GM23338 (cell line): Measurements from ENCODE around the gene DNAAF8. TPM values are rescaled to one million over a fixed set of nuclear protein-coding genes. Genes with fewer than 3 reads are reported as not detected.

Source experiments
- ATAC-seq: fragments of 200-7000 bp; cut with Tn5 transposase; 3 replicates; pipeline ENCODE4 v1.9.1; 2020
- DNase-seq: peaks from one replicate; pipeline ENCODE4 v3.0.0-alpha.2; 2015; ENCODE audit warnings: low spot score
- H2AFZ ChIP-seq: fragments of 200-600 bp; sonication (generic); 2 replicates; pipeline ENCODE4 v1.8.0; 2016; ENCODE audit warnings: antibody characterized with exemption, mild to moderate bottlenecking, moderate library complexity
- H3F3A ChIP-seq: fragments of 200-600 bp; sonication (generic); replicated peaks from 2 replicates; pipeline ENCODE4 v1.8.0; 2017; ENCODE audit warnings: antibody characterized with exemption, mixed run types, low read depth
- H3K27ac ChIP-seq: fragments of 200-600 bp; sonication (generic); 2 replicates; pipeline ENCODE4 v1.6.1; 2016; ENCODE audit warnings: low read depth
- H3K27me3 ChIP-seq: fragments of 200-600 bp; sonication (generic); 2 replicates; pipeline ENCODE4 v1.8.0; 2016; ENCODE audit warnings: mild to moderate bottlenecking, mixed run types, moderate library complexity; ENCODE audit not compliant: insufficient read depth
- H3K36me3 ChIP-seq: fragments of 200-600 bp; sonication (generic); 2 replicates; pipeline ENCODE4 v1.8.0; 2016; ENCODE audit warnings: mild to moderate bottlenecking; ENCODE audit not compliant: insufficient read depth
- H3K4me1 ChIP-seq: fragments of 200-600 bp; sonication (generic); 2 replicates; pipeline ENCODE4 v1.8.0; 2016; ENCODE audit warnings: mild to moderate bottlenecking, moderate library complexity; ENCODE audit not compliant: insufficient read depth
- H3K4me2 ChIP-seq: fragments of 200-600 bp; sonication (generic); 2 replicates; pipeline ENCODE4 v1.7.1; 2017; ENCODE audit warnings: mixed run types
- H3K4me3 ChIP-seq: fragments of 200-600 bp; sonication (generic); 2 replicates; pipeline ENCODE4 v1.6.1; 2016; ENCODE audit warnings: mixed run types
- H3K79me2 ChIP-seq: fragments of 200-600 bp; sonication (generic); replicated peaks from 2 replicates; pipeline ENCODE4 v1.8.0; 2017; ENCODE audit warnings: mild to moderate bottlenecking; ENCODE audit not compliant: insufficient read depth
- H3K9me2 ChIP-seq: fragments of 200-600 bp; sonication (generic); 2 replicates; pipeline ENCODE4 v1.8.0; 2017; ENCODE audit not compliant: insufficient read depth
- H4K20me1 ChIP-seq: fragments of 200-600 bp; sonication (generic); replicated peaks from 2 replicates; pipeline ENCODE4 v1.8.0; 2017; ENCODE audit warnings: mild to moderate bottlenecking; ENCODE audit not compliant: insufficient read depth
- H3K27ac Mint-ChIP-seq: 2 replicates; pipeline ENCODE4 v1.8.0; 2020; ENCODE audit warnings: inconsistent platforms, mild to moderate bottlenecking, moderate library complexity, mixed read lengths
- H3K27me3 Mint-ChIP-seq: 3 replicates; pipeline ENCODE4 v1.8.0; 2022; ENCODE audit warnings: low read depth, mild to moderate bottlenecking, moderate library complexity, mixed read lengths, inconsistent platforms; ENCODE audit not compliant: insufficient read depth, poor library complexity
- H3K36me3 Mint-ChIP-seq: 3 replicates; pipeline ENCODE4 v1.8.0; 2021; ENCODE audit warnings: low read depth, mild to moderate bottlenecking, inconsistent platforms, moderate library complexity, mixed read lengths
- H3K4me1 Mint-ChIP-seq: 3 replicates; pipeline ENCODE4 v1.8.0; 2020; ENCODE audit warnings: mild to moderate bottlenecking, inconsistent platforms, mixed read lengths
- H3K4me3 Mint-ChIP-seq: 3 replicates; pipeline ENCODE4 v1.8.0; 2021; ENCODE audit warnings: moderate library complexity, mild to moderate bottlenecking, inconsistent platforms, mixed read lengths
- H3K9me3 Mint-ChIP-seq: 3 replicates; pipeline ENCODE4 v1.8.0; 2020; ENCODE audit warnings: moderate library complexity, mild to moderate bottlenecking, inconsistent platforms, mixed read lengths
- EZH2 ChIP-seq: fragments of 200-600 bp; sonication (generic); IDR thresholded peaks from one replicate; pipeline ENCODE4 v1.8.0; 2017; ENCODE audit warnings: antibody characterized with exemption, mild to moderate bottlenecking, low read depth; ENCODE audit not compliant: unreplicated experiment
- EZH2phosphoT487 ChIP-seq: fragments of 200-600 bp; sonication (generic); IDR thresholded peaks from one replicate; pipeline ENCODE4 v1.8.1; 2018; ENCODE audit warnings: antibody characterized with exemption; ENCODE audit not compliant: unreplicated experiment
- JUNB ChIP-seq: IDR thresholded peaks from one replicate; pipeline ENCODE4 v1.6.1; 2016; ENCODE audit warnings: antibody characterized with exemption; ENCODE audit not compliant: unreplicated experiment
- POLR2AphosphoS5 ChIP-seq: IDR thresholded peaks from 2 replicates; pipeline ENCODE4 v1.6.1; 2016; ENCODE audit warnings: antibody characterized with exemption, low read depth
- ZNF114 ChIP-seq: fragments of 250-450 bp; sonication (Bioruptor Pico); IDR thresholded peaks from 2 replicates; pipeline ENCODE4 v1.5.0; 2020; ENCODE audit warnings: mild to moderate bottlenecking, moderate library complexity
- ZNF331 ChIP-seq: fragments of 250-450 bp; sonication (Bioruptor Pico); IDR thresholded peaks from 2 replicates; pipeline ENCODE4 v1.5.0; 2020; ENCODE audit warnings: low read depth, mild to moderate bottlenecking, moderate library complexity
- polyA plus RNA-seq: library from polyadenylated mRNA; unstranded; fragments of >200 nt; fragmentation: Nextera tagmentation; extraction: Ambion mirVana; gene quantifications from 2 replicates; pipeline ENCODE4 v1.2.1, GENCODE V29; 2016
- total RNA-seq: library from RNA; depleted of rRNA; stranded (reverse); fragments of >200 nt; shearing (Covaris generic); gene quantifications from 2 replicates; pipeline ENCODE4 v1.2.3, GENCODE V29; 2014
- TF ChIP-seq, protein P1 (sequence below): fragments of 250-450 bp; sonication (Bioruptor Pico); IDR thresholded peaks from 2 replicates; pipeline ENCODE4 v1.5.0; 2020; ENCODE audit warnings: mild to moderate bottlenecking, moderate library complexity
- TF ChIP-seq, protein P2 (sequence below): IDR thresholded peaks from 2 replicates; pipeline ENCODE4 v1.6.1; 2016; ENCODE audit warnings: antibody characterized with exemption
- TF ChIP-seq, protein P3 (sequence below), 2 experiments: fragments of 200-600 bp in 1 of 2; sonication (generic) in 1 of 2; conservative IDR thresholded peaks; 2 replicates each; pipeline versions ENCODE4 v1.5.1 to v1.6.1; 2016 to 2017; ENCODE audit warnings: antibody characterized with exemption in 2 of 2, low read depth in 2 of 2, mild to moderate bottlenecking in 2 of 2, moderate library complexity in 1 of 2
- TF ChIP-seq, protein P4 (sequence below): IDR thresholded peaks from one replicate; pipeline ENCODE4 v1.6.1; 2018; ENCODE audit warnings: antibody characterized with exemption; ENCODE audit not compliant: unreplicated experiment

The DNAAF8 gene
- total and polyA plus RNA-seq, 2 experiments from 2014 or later: 0.34 to 1.3 TPM

DNA sequence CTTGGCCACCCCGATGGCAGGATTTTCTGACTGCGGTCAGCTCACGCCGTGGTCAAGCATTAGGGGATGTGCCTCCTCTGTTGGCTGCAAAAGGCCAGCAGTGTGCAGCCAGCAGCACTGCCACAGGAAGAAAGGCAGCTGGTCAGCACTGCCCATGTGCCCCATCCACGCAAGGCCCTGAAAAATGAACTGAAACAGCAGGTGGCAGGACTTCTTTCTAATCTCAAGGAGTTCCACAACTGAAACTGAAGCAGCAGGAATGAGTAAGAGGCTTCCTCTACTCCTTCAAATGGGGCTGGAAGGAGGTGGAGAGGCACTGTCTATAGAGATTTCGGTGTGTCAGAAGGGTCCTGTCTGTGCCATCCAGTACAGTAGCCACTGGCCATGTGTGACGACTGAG is 29.5 kb downstream of the DNAAF8 start:
- Histone ChIP-seq H4K20me1 (no peaks in the 10 kb centered on the region), H3K36me3 (peaks cover 10% of the 10 kb centered on the region; the same call in 1 of the 2 replicates), H3K4me2 (no peak overlapping the region), H2AFZ (no peak overlapping the region), H3F3A (peaks cover 8% of the 10 kb centered on the region; the same call in 1 of the 2 replicates), H3K4me3 (no peak overlapping the region), H3K9me2 (no peaks in the 10 kb centered on the region), H3K4me1 (peaks cover 13% of the 10 kb centered on the region), H3K79me2 (peaks cover 17% of the 10 kb centered on the region), H3K27me3 (no peaks in the 10 kb centered on the region), H3K27ac (no peak overlapping the region)
- H3K4me3 Mint-ChIP-seq: no peak overlapping the region
- peaks cover 16% of the 10 kb centered on the region for H3K4me1 Mint-ChIP-seq
- no peak for ATAC-seq
- no peak for TF ChIP-seq JUNB
- TF ChIP-seq, protein P1, sequence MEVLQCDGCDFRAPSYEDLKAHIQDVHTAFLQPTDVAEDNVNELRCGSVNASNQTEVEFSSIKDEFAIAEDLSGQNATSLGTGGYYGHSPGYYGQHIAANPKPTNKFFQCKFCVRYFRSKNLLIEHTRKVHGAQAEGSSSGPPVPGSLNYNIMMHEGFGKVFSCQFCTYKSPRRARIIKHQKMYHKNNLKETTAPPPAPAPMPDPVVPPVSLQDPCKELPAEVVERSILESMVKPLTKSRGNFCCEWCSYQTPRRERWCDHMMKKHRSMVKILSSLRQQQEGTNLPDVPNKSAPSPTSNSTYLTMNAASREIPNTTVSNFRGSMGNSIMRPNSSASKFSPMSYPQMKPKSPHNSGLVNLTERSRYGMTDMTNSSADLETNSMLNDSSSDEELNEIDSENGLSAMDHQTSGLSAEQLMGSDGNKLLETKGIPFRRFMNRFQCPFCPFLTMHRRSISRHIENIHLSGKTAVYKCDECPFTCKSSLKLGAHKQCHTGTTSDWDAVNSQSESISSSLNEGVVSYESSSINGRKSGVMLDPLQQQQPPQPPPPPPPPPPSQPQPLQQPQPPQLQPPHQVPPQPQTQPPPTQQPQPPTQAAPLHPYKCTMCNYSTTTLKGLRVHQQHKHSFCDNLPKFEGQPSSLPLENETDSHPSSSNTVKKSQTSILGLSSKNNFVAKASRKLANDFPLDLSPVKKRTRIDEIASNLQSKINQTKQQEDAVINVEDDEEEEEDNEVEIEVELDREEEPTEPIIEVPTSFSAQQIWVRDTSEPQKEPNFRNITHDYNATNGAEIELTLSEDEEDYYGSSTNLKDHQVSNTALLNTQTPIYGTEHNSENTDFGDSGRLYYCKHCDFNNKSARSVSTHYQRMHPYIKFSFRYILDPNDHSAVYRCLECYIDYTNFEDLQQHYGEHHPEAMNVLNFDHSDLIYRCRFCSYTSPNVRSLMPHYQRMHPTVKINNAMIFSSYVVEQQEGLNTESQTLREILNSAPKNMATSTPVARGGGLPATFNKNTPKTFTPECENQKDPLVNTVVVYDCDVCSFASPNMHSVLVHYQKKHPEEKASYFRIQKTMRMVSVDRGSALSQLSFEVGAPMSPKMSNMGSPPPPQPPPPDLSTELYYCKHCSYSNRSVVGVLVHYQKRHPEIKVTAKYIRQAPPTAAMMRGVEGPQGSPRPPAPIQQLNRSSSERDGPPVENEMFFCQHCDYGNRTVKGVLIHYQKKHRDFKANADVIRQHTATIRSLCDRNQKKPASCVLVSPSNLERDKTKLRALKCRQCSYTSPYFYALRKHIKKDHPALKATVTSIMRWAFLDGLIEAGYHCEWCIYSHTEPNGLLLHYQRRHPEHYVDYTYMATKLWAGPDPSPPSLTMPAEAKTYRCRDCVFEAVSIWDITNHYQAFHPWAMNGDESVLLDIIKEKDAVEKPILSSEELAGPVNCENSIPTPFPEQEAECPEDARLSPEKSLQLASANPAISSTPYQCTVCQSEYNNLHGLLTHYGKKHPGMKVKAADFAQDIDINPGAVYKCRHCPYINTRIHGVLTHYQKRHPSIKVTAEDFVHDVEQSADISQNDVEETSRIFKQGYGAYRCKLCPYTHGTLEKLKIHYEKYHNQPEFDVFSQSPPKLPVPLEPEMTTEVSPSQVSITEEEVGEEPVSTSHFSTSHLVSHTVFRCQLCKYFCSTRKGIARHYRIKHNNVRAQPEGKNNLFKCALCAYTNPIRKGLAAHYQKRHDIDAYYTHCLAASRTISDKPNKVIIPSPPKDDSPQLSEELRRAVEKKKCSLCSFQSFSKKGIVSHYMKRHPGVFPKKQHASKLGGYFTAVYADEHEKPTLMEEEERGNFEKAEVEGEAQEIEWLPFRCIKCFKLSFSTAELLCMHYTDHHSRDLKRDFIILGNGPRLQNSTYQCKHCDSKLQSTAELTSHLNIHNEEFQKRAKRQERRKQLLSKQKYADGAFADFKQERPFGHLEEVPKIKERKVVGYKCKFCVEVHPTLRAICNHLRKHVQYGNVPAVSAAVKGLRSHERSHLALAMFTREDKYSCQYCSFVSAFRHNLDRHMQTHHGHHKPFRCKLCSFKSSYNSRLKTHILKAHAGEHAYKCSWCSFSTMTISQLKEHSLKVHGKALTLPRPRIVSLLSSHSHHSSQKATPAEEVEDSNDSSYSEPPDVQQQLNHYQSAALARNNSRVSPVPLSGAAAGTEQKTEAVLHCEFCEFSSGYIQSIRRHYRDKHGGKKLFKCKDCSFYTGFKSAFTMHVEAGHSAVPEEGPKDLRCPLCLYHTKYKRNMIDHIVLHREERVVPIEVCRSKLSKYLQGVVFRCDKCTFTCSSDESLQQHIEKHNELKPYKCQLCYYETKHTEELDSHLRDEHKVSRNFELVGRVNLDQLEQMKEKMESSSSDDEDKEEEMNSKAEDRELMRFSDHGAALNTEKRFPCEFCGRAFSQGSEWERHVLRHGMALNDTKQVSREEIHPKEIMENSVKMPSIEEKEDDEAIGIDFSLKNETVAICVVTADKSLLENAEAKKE: no peak
- TF ChIP-seq EZH2: no peak
- TF ChIP-seq, protein P2, sequence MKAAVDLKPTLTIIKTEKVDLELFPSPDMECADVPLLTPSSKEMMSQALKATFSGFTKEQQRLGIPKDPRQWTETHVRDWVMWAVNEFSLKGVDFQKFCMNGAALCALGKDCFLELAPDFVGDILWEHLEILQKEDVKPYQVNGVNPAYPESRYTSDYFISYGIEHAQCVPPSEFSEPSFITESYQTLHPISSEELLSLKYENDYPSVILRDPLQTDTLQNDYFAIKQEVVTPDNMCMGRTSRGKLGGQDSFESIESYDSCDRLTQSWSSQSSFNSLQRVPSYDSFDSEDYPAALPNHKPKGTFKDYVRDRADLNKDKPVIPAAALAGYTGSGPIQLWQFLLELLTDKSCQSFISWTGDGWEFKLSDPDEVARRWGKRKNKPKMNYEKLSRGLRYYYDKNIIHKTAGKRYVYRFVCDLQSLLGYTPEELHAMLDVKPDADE: no peak
- TF ChIP-seq EZH2phosphoT487: no peak
- TF ChIP-seq, protein P3, sequence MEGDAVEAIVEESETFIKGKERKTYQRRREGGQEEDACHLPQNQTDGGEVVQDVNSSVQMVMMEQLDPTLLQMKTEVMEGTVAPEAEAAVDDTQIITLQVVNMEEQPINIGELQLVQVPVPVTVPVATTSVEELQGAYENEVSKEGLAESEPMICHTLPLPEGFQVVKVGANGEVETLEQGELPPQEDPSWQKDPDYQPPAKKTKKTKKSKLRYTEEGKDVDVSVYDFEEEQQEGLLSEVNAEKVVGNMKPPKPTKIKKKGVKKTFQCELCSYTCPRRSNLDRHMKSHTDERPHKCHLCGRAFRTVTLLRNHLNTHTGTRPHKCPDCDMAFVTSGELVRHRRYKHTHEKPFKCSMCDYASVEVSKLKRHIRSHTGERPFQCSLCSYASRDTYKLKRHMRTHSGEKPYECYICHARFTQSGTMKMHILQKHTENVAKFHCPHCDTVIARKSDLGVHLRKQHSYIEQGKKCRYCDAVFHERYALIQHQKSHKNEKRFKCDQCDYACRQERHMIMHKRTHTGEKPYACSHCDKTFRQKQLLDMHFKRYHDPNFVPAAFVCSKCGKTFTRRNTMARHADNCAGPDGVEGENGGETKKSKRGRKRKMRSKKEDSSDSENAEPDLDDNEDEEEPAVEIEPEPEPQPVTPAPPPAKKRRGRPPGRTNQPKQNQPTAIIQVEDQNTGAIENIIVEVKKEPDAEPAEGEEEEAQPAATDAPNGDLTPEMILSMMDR (conservative IDR thresholded peaks at IDR 0.05; ENCODE audit: low read depth in 2 of 2): no peak
- TF ChIP-seq, protein P4, sequence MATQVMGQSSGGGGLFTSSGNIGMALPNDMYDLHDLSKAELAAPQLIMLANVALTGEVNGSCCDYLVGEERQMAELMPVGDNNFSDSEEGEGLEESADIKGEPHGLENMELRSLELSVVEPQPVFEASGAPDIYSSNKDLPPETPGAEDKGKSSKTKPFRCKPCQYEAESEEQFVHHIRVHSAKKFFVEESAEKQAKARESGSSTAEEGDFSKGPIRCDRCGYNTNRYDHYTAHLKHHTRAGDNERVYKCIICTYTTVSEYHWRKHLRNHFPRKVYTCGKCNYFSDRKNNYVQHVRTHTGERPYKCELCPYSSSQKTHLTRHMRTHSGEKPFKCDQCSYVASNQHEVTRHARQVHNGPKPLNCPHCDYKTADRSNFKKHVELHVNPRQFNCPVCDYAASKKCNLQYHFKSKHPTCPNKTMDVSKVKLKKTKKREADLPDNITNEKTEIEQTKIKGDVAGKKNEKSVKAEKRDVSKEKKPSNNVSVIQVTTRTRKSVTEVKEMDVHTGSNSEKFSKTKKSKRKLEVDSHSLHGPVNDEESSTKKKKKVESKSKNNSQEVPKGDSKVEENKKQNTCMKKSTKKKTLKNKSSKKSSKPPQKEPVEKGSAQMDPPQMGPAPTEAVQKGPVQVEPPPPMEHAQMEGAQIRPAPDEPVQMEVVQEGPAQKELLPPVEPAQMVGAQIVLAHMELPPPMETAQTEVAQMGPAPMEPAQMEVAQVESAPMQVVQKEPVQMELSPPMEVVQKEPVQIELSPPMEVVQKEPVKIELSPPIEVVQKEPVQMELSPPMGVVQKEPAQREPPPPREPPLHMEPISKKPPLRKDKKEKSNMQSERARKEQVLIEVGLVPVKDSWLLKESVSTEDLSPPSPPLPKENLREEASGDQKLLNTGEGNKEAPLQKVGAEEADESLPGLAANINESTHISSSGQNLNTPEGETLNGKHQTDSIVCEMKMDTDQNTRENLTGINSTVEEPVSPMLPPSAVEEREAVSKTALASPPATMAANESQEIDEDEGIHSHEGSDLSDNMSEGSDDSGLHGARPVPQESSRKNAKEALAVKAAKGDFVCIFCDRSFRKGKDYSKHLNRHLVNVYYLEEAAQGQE: no peak
- no peak for TF ChIP-seq POLR2AphosphoS5
- TF ChIP-seq ZNF114 (CRISPR knock-in tag): no peak
- no peak for TF ChIP-seq ZNF331 (CRISPR knock-in tag)
- H3K36me3 Mint-ChIP-seq: peaks cover 58% of the 10 kb centered on the region
- no peak for DNase-seq
- peaks cover 13% of the 10 kb centered on the region for H3K27me3 Mint-ChIP-seq
- H3K27ac Mint-ChIP-seq: no peak overlapping the region
- no peaks in the 10 kb centered on the region; the same call in 2 of the 3 replicates for H3K9me3 Mint-ChIP-seq
